Stomach (tissue), 9 donors: ENCODE measurements around the gene LRRTM4. TPM values are rescaled to one million over a fixed set of nuclear protein-coding genes. Genes with fewer than 3 reads are reported as not detected.

Source experiments
- DNase-seq, 2 donors: peaks; one replicate each; pipeline versions ENCODE4 v3.0.0 to v3.0.0-alpha.2; 2013 to 2019
- H3K27ac ChIP-seq, 5 donors: fragments of 200-600 bp in 4 of 5; sonication (generic) in 4 of 5; one replicate each; pipeline ENCODE4 v1.5.1; 2013 to 2019; ENCODE audit warnings: mild to moderate bottlenecking in 1 of 5, moderate library complexity in 1 of 5
- H3K27me3 ChIP-seq, 3 donors: fragments of 200-600 bp; sonication (generic); one replicate each; pipeline ENCODE4 v1.5.1; 2017 to 2019; ENCODE audit warnings: mixed run types in 1 of 3
- H3K36me3 ChIP-seq, 4 donors: fragments of 200-600 bp; sonication (generic); 1 replicate in 3 of 4; 2 replicates in 1 of 4; pipeline ENCODE4 v1.5.1; 2016 to 2019
- H3K4me1 ChIP-seq, 4 donors: fragments of 200-600 bp; sonication (generic); one replicate each; pipeline ENCODE4 v1.5.1; 2016 to 2019
- H3K4me3 ChIP-seq, 4 donors: fragments of 200-600 bp; sonication (generic) in 3 of 4; one replicate each; pipeline ENCODE4 v1.5.1; 2016 to 2019; ENCODE audit warnings: mild to moderate bottlenecking in 1 of 4
- H3K9me3 ChIP-seq, 4 donors: fragments of 200-600 bp; sonication (generic); one replicate each; pipeline ENCODE4 v1.5.1; 2016 to 2019
- EP300 ChIP-seq: sonication (generic); formaldehyde crosslinking; IDR thresholded peaks from one replicate; pipeline ENCODE4 v1.6.1; 2017; ENCODE audit warnings: antibody characterized with exemption
- POLR2A ChIP-seq, 4 donors: fragments of 450-650 bp; IDR thresholded peaks; one replicate each; pipeline ENCODE4 v1.6.1; 2016; ENCODE audit warnings: antibody characterized with exemption in 4 of 4, control low read depth in 2 of 4, mild to moderate bottlenecking in 1 of 4, moderate library complexity in 1 of 4
- POLR2AphosphoS5 ChIP-seq, 3 donors: sonication (generic); formaldehyde crosslinking; IDR thresholded peaks; one replicate each; pipeline ENCODE4 v1.6.1; 2016; ENCODE audit warnings: antibody characterized with exemption in 3 of 3
- WGBS, 5 donors: extraction: QIAGEN DNeasy Blood & Tissue Kit in 3 of 5; methylation state at CpG; one replicate each; pipeline versions ENCODE4 v1.1.5 to v1.1.7; 2013 to 2018; 5-methylcytosine and 5-hydroxymethylcytosine counted together
- intact Hi-C: fragments of 100-400 bp; cut with DNase I; formaldehyde crosslinking; loops from one replicate; pipeline ENCODE4 v1.15.1; 2023; ENCODE audit warnings: low total_unique reads
- polyA plus RNA-seq, 3 donors: library from polyadenylated mRNA; stranded (reverse); fragments of 200-250 nt; gene quantifications; one replicate each; pipeline ENCODE4 v1.2.3, GENCODE V29; 2013
- total RNA-seq, 5 donors: library from RNA; depleted of rRNA; stranded (reverse); fragments of >200 nt; gene quantifications; one replicate each; pipeline versions ENCODE4 v1.1.0 to v1.2.3, GENCODE V29; 2014 to 2016
- TF ChIP-seq, protein P1 (sequence below), 7 experiments: fragments of 450-650 bp in 4 of 7; fragments of 200-600 bp in 3 of 7; sonication (generic) in 3 of 7; IDR thresholded peaks; one replicate each; pipeline ENCODE4 v1.5.1; 2016 to 2019; ENCODE audit warnings: antibody characterized with exemption in 7 of 7, control low read depth in 2 of 7, mild to moderate bottlenecking in 1 of 7
- donor health status: healthy with polysubstance abuse.
- donor health status: Bipolar disorder and iron deficiency.
- donor health status: healthy.

Gene LRRTM4
- total and polyA plus RNA-seq, 8 donors = 0.13 to 2.2 (median 0.19) TPM; not detected in 5

- no peak for DNase-seq
- TF ChIP-seq, protein P1, sequence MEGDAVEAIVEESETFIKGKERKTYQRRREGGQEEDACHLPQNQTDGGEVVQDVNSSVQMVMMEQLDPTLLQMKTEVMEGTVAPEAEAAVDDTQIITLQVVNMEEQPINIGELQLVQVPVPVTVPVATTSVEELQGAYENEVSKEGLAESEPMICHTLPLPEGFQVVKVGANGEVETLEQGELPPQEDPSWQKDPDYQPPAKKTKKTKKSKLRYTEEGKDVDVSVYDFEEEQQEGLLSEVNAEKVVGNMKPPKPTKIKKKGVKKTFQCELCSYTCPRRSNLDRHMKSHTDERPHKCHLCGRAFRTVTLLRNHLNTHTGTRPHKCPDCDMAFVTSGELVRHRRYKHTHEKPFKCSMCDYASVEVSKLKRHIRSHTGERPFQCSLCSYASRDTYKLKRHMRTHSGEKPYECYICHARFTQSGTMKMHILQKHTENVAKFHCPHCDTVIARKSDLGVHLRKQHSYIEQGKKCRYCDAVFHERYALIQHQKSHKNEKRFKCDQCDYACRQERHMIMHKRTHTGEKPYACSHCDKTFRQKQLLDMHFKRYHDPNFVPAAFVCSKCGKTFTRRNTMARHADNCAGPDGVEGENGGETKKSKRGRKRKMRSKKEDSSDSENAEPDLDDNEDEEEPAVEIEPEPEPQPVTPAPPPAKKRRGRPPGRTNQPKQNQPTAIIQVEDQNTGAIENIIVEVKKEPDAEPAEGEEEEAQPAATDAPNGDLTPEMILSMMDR (IDR thresholded peaks at IDR 0.05) = no peak
- TF ChIP-seq POLR2A (IDR thresholded peaks at IDR 0.05) = no peak
- no peak for TF ChIP-seq POLR2AphosphoS5 (IDR thresholded peaks at IDR 0.05)
- no peak for TF ChIP-seq EP300
- intact Hi-C loops = no loop called here
- H3K9me3 ChIP-seq = peaks cover 0 to 9% (median 0%) of the 10 kb centered on the region in 4 donors
- 88 to 94% (median 91%) methylated on average over 3 to 7 of the region's 7 CpGs for WGBS, 5 donors
- no peaks in the 10 kb centered on the region for H3K27me3 ChIP-seq
- no peaks in the 10 kb centered on the region for H3K36me3 ChIP-seq
- H3K27ac ChIP-seq = no peak overlapping the region
- no peak overlapping the region for H3K4me3 ChIP-seq
- H3K4me1 ChIP-seq = no peaks in the 10 kb centered on the region
These were observed 34.0 kb downstream of the LRRTM4 start for GRCh38 chr2:77488141-77488540.

- no peaks in the 10 kb centered on the region for H3K36me3 ChIP-seq
- no peaks in the 10 kb centered on the region for H3K4me1 ChIP-seq
- no peaks in the 10 kb centered on the region for H3K27me3 ChIP-seq
- DNase-seq = no peak
- no peak overlapping the region for H3K27ac ChIP-seq
- H3K4me3 ChIP-seq = no peak overlapping the region
- TF ChIP-seq, protein P1 (IDR thresholded peaks at IDR 0.05) = no peak
- TF ChIP-seq POLR2AphosphoS5 (IDR thresholded peaks at IDR 0.05) (no peak), EP300 (no peak), POLR2A (IDR thresholded peaks at IDR 0.05) (no peak)
- 77 to 83% (median 81%) methylated on average over 10 to 15 of the region's 15 CpGs for WGBS, 5 donors
- H3K9me3 ChIP-seq = peaks cover 0 to 9% (median 0%) of the 10 kb centered on the region in 4 donors
- intact Hi-C loops = no loop called here
These were observed 34.9 kb downstream of the LRRTM4 start for GRCh38 chr2:77487074-77487803.

DNA sequence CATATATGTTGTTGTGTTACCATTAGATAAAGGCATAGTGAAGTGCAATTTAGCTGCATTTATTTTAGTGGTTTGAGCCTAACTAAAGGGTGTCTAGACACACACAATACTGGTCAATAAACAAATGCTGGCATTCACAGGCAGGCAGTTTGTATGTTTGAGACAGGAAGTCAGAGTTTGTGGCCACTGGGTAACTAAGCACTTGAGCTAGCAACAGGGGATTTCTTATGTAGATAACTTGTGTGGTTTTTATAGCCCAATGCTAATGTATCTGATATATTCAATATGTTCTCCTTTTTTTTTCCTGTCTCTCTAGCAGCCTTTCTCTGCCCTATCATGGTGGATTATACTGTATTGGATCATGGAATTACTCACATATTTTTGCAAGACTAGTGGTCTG, 38.1 kb downstream of the LRRTM4 start:
- no peak for DNase-seq
- H3K4me1 ChIP-seq = no peaks in the 10 kb centered on the region
- intact Hi-C loops = no loop called here
- H3K36me3 ChIP-seq = no peaks in the 10 kb centered on the region
- peaks cover 0 to 9% (median 0%) of the 10 kb centered on the region in 4 donors for H3K9me3 ChIP-seq
- H3K27ac ChIP-seq = no peak overlapping the region
- TF ChIP-seq, protein P1 (IDR thresholded peaks at IDR 0.05) = no peak
- no peak for TF ChIP-seq EP300
- TF ChIP-seq POLR2AphosphoS5 (IDR thresholded peaks at IDR 0.05) = no peak
- TF ChIP-seq POLR2A (IDR thresholded peaks at IDR 0.05) = no peak
- no peaks in the 10 kb centered on the region for H3K27me3 ChIP-seq
- no peak overlapping the region for H3K4me3 ChIP-seq

DNA sequence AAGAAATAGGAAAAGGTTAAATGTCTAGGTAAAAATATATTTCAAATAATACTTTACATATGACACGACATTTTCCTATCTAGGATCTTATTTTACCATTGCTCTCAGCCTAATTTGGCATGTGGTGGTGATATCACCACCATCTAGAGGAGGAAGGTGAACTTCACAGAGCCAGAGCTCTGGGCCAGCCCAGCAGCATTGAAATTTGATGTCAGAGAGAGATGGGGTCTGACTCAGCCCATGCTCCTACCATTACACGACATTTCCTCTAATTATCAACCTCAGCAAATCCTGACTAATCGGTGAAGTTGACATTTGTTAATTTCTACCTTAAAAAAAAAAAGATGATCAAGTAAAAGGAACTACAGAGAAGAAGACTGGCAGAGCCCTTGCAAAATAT, 42.3 kb downstream of the LRRTM4 start:
- Histone ChIP-seq H3K27ac (no peak overlapping the region), H3K4me3 (no peak overlapping the region), H3K9me3 (peaks cover 0 to 6% (median 0%) of the 10 kb centered on the region in 4 donors), H3K27me3 (no peaks in the 10 kb centered on the region), H3K36me3 (no peaks in the 10 kb centered on the region), H3K4me1 (no peaks in the 10 kb centered on the region)
- intact Hi-C loops = no loop called here
- TF ChIP-seq, protein P1 (IDR thresholded peaks at IDR 0.05) = no peak
- TF ChIP-seq POLR2A (IDR thresholded peaks at IDR 0.05) (no peak), EP300 (no peak), POLR2AphosphoS5 (IDR thresholded peaks at IDR 0.05) (no peak)
- WGBS, 5 donors = 47 to 62% (median 56%) methylated on average over 3 of the region's 3 CpGs
- DNase-seq = no peak
